Measurements from ENCODE around the gene SPON2. TPM values are rescaled to one million over a fixed set of nuclear protein-coding genes. Genes with fewer than 3 reads are reported as not detected.
A peak's percentile ranks its signal among the peaks of the same experiment; 100 is the strongest.

Gene SPON2
- total RNA-seq, 8 experiments from 2014 or later: 2.0 to 12.6 (median 8.1) TPM

GRCh38 chr4:1155314-1155713 lies 17.1 kb downstream of the SPON2 start:
- Histone ChIP-seq H3K27ac (no peak overlapping the region), H3K4me1 (replicated peaks in 1 of 2) (no peaks in the 10 kb centered on the region), H3K4me3 (no peak overlapping the region)
- no peak for ATAC-seq (replicated peaks in 6 of 8)
- WGBS, 10 experiments: 20 to 80% (median 54%) methylated on average over 1 to 3 of the region's 3 CpGs; no CpG with 5 or more reads in 2 of the 10 experiments
- in situ Hi-C loops (cut with MboI; ENCODE audit: low pct_unique_long_range_greater_than_20kb in 2 of 9, low sequenced_read_pairs in 9 of 9, unreplicated experiment in 9 of 9): no loop called here

GRCh38 chr4:1154523-1155182 lies 17.7 kb downstream of the SPON2 start:
- no peaks in the 10 kb centered on the region for H3K4me1 ChIP-seq (replicated peaks in 1 of 2)
- in situ Hi-C loops (cut with MboI; ENCODE audit: low pct_unique_long_range_greater_than_20kb in 2 of 9, low sequenced_read_pairs in 9 of 9, unreplicated experiment in 9 of 9): no loop called here
- peak in 4 of 8 experiments; percentile 43 to 93 (median 62) for ATAC-seq (replicated peaks in 6 of 8)
- H3K27ac ChIP-seq: no peak overlapping the region
- 0 to 100% (median 77%) methylated on average over 1 to 15 of the region's 21 CpGs; no CpG with 5 or more reads in 1 of the 10 experiments for WGBS, 10 experiments
- H3K4me3 ChIP-seq: no peak overlapping the region

GRCh38 chr4:1154126-1154522 lies 18.3 kb downstream of the SPON2 start:
- in situ Hi-C loops (cut with MboI; ENCODE audit: low pct_unique_long_range_greater_than_20kb in 2 of 9, low sequenced_read_pairs in 9 of 9, unreplicated experiment in 9 of 9): no loop called here
- 0 to 100% (median 83%) methylated on average over 1 to 4 of the region's 7 CpGs; no CpG with 5 or more reads in 6 of the 10 experiments for WGBS, 10 experiments

GRCh38 chr4:1153567-1154090 lies 18.8 kb downstream of the SPON2 start:
- no peak overlapping the region for H3K27ac ChIP-seq
- WGBS, 10 experiments: 44 to 95% (median 79%) methylated on average over 1 to 11 of the region's 11 CpGs; no CpG with 5 or more reads in 1 of the 10 experiments
- ATAC-seq (replicated peaks in 6 of 8): no peak
- H3K4me3 ChIP-seq: no peak overlapping the region
- no peaks in the 10 kb centered on the region for H3K4me1 ChIP-seq (replicated peaks in 1 of 2)
- in situ Hi-C loops (cut with MboI; ENCODE audit: low pct_unique_long_range_greater_than_20kb in 2 of 9, low sequenced_read_pairs in 9 of 9, unreplicated experiment in 9 of 9): no loop called here

More at GRCh38 chr4:1154126-1154522, 18.3 kb downstream of the SPON2 start:
- peak in 2 of 8 experiments; percentile 16 to 33 for ATAC-seq (replicated peaks in 6 of 8)
- Histone ChIP-seq H3K4me3 (no peak overlapping the region), H3K4me1 (replicated peaks in 1 of 2) (no peaks in the 10 kb centered on the region), H3K27ac (no peak overlapping the region)

- 55 to 100% (median 73%) methylated on average over 1 to 6 of the region's 6 CpGs; no CpG with 5 or more reads in 4 of the 10 experiments for WGBS, 10 experiments
- in situ Hi-C loops (cut with MboI; ENCODE audit: low pct_unique_long_range_greater_than_20kb in 2 of 9, low sequenced_read_pairs in 9 of 9, unreplicated experiment in 9 of 9): no loop called here
- Histone ChIP-seq H3K4me3 (no peak overlapping the region), H3K4me1 (replicated peaks in 1 of 2) (no peaks in the 10 kb centered on the region), H3K27ac (no peak overlapping the region)
- no peak for ATAC-seq (replicated peaks in 6 of 8)
Observed at GRCh38 chr4:1152290-1152689, 20.1 kb downstream of the SPON2 start.

- Histone ChIP-seq H3K27ac (no peak overlapping the region), H3K4me3 (no peak overlapping the region), H3K4me1 (replicated peaks in 1 of 2) (no peaks in the 10 kb centered on the region)
- in situ Hi-C loops (cut with MboI; ENCODE audit: low pct_unique_long_range_greater_than_20kb in 2 of 9, low sequenced_read_pairs in 9 of 9, unreplicated experiment in 9 of 9): no loop called here
- peak in 3 of 8 experiments; percentile 44 to 83 (median 77) for ATAC-seq (replicated peaks in 6 of 8)
- WGBS, 10 experiments: 77% methylated on average over 3 of the region's 6 CpGs; no CpG with 5 or more reads in 9 of the 10 experiments
Observed at GRCh38 chr4:1151541-1151940, 20.8 kb downstream of the SPON2 start.

GRCh38 chr4:1150875-1151274 lies 21.5 kb downstream of the SPON2 start:
- in situ Hi-C loops (cut with MboI; ENCODE audit: low pct_unique_long_range_greater_than_20kb in 2 of 9, low sequenced_read_pairs in 9 of 9, unreplicated experiment in 9 of 9): no loop called here
- H3K27ac ChIP-seq: no peak overlapping the region
- no peaks in the 10 kb centered on the region for H3K4me1 ChIP-seq (replicated peaks in 1 of 2)
- ATAC-seq (replicated peaks in 6 of 8): no peak
- no peak overlapping the region for H3K4me3 ChIP-seq
- 40 to 100% (median 80%) methylated on average over 1 to 2 of the region's 3 CpGs; no CpG with 5 or more reads in 7 of the 10 experiments for WGBS, 10 experiments

- WGBS, 10 experiments: 56 to 100% (median 80%) methylated on average over 1 of the region's 1 CpG; no CpG with 5 or more reads in 4 of the 10 experiments
- Histone ChIP-seq H3K4me1 (replicated peaks in 1 of 2) (peaks cover 0 to 4% of the 10 kb centered on the region in 2 donors), H3K4me3 (no peak overlapping the region), H3K27ac (no peak overlapping the region)
- ATAC-seq (replicated peaks in 6 of 8): peak in 3 of 8 experiments; percentile 36 to 56 (median 42)
- in situ Hi-C loops (cut with MboI; ENCODE audit: low pct_unique_long_range_greater_than_20kb in 2 of 9, low sequenced_read_pairs in 9 of 9, unreplicated experiment in 9 of 9): no loop called here
Observed at GRCh38 chr4:1139860-1140259, 32.5 kb downstream of the SPON2 start.

GRCh38 chr4:1137850-1138249 lies 34.5 kb downstream of the SPON2 start:
- in situ Hi-C loops (cut with MboI; ENCODE audit: low pct_unique_long_range_greater_than_20kb in 2 of 9, low sequenced_read_pairs in 9 of 9, unreplicated experiment in 9 of 9): no loop called here
- WGBS, 10 experiments: 38 to 100% (median 83%) methylated on average over 1 to 2 of the region's 2 CpGs
- no peak for ATAC-seq (replicated peaks in 6 of 8)
- H3K4me1 ChIP-seq (replicated peaks in 1 of 2): peaks cover 0 to 7% of the 10 kb centered on the region in 2 donors
- H3K27ac ChIP-seq: no peak overlapping the region
- no peak overlapping the region for H3K4me3 ChIP-seq

- in situ Hi-C loops (cut with MboI; ENCODE audit: low pct_unique_long_range_greater_than_20kb in 2 of 9, low sequenced_read_pairs in 9 of 9, unreplicated experiment in 9 of 9): no loop called here
- Histone ChIP-seq H3K27ac (no peak overlapping the region), H3K4me1 (replicated peaks in 1 of 2) (peaks cover 0 to 7% of the 10 kb centered on the region in 2 donors), H3K4me3 (no peak overlapping the region)
- no peak for ATAC-seq (replicated peaks in 6 of 8)
- 44 to 95% (median 83%) methylated on average over 3 to 8 of the region's 8 CpGs for WGBS, 10 experiments
Observed at GRCh38 chr4:1137063-1137776, 35.2 kb downstream of the SPON2 start.

- WGBS, 10 experiments: 37 to 92% (median 80%) methylated on average over 1 to 4 of the region's 4 CpGs; no CpG with 5 or more reads in 3 of the 10 experiments
- in situ Hi-C loops (cut with MboI; ENCODE audit: low pct_unique_long_range_greater_than_20kb in 2 of 9, low sequenced_read_pairs in 9 of 9, unreplicated experiment in 9 of 9): no loop called here
Observed at GRCh38 chr4:1136048-1136447, 36.3 kb downstream of the SPON2 start.

GRCh38 chr4:1133033-1133432 lies 39.4 kb downstream of the SPON2 start:
- WGBS, 10 experiments: 17 to 84% (median 70%) methylated on average over 1 to 8 of the region's 8 CpGs; no CpG with 5 or more reads in 3 of the 10 experiments
- H3K4me1 ChIP-seq (replicated peaks in 1 of 2): peaks cover 0 to 11% of the 10 kb centered on the region in 2 donors
- H3K27ac ChIP-seq: no peak overlapping the region
- in situ Hi-C loops (cut with MboI; ENCODE audit: low pct_unique_long_range_greater_than_20kb in 2 of 9, low sequenced_read_pairs in 9 of 9, unreplicated experiment in 9 of 9): no loop called here
- no peak overlapping the region for H3K4me3 ChIP-seq
- ATAC-seq (replicated peaks in 6 of 8): no peak

More at GRCh38 chr4:1136048-1136447, 36.3 kb downstream of the SPON2 start:
- Histone ChIP-seq H3K27ac (no peak overlapping the region), H3K4me1 (replicated peaks in 1 of 2) (peaks cover 0 to 11% of the 10 kb centered on the region in 2 donors), H3K4me3 (no peak overlapping the region)
- no peak for ATAC-seq (replicated peaks in 6 of 8)

Data from motor neuron (in vitro differentiated cells).